Activated T-helper 1 cell treated with anti-CD3 and anti-CD28 coated beads, Interleukin-12 subunit alpha, Interleukin-12 subunit beta, Interleukin-2, Interleukin-4 antibody, amounts not matched to agents 30 ng/mL and 10 ng/mL and 1 ng/mL, durations not matched to agents 14 hours and 24 hours and 36 hours (primary cell): ENCODE data around the gene ARSB. TPM values are rescaled to one million over a fixed set of nuclear protein-coding genes. Genes with fewer than 3 reads are reported as not detected.

Source experiments
- DNase-seq: peaks from one replicate; pipeline ENCODE4 v3.0.0; 2021; ENCODE audit warnings: low spot score
- H3K27ac Mint-ChIP-seq: one replicate; pipeline ENCODE4 v1.8.0; 2021; ENCODE audit warnings: mild to moderate bottlenecking, mixed read lengths
- H3K27me3 Mint-ChIP-seq: one replicate; pipeline ENCODE4 v1.8.0; 2022; ENCODE audit warnings: mild to moderate bottlenecking, moderate library complexity, mixed read lengths; ENCODE audit not compliant: insufficient read depth
- H3K36me3 Mint-ChIP-seq: one replicate; pipeline ENCODE4 v1.8.0; 2021; ENCODE audit warnings: low read depth, mixed read lengths
- H3K4me1 Mint-ChIP-seq: one replicate; pipeline ENCODE4 v1.8.0; 2021; ENCODE audit warnings: low read depth, mixed read lengths
- H3K4me3 Mint-ChIP-seq: one replicate; pipeline ENCODE4 v1.8.0; 2021; ENCODE audit warnings: mild to moderate bottlenecking, moderate library complexity, mixed read lengths
- H3K9me3 Mint-ChIP-seq: one replicate; pipeline ENCODE4 v1.8.0; 2021; ENCODE audit warnings: mixed read lengths
- intact Hi-C: fragments of 100-400 bp; cut with micrococcal nuclease; formaldehyde crosslinking; loops from one replicate; pipeline ENCODE4 v1.15.1; 2024
- total RNA-seq: library from RNA; stranded (reverse); gene quantifications from 2 replicates; pipeline ENCODE4 v1.2.3, GENCODE V29; 2022

The ARSB gene
- total RNA-seq, 1 donor from 2014 or later: 11.3 TPM

DNA sequence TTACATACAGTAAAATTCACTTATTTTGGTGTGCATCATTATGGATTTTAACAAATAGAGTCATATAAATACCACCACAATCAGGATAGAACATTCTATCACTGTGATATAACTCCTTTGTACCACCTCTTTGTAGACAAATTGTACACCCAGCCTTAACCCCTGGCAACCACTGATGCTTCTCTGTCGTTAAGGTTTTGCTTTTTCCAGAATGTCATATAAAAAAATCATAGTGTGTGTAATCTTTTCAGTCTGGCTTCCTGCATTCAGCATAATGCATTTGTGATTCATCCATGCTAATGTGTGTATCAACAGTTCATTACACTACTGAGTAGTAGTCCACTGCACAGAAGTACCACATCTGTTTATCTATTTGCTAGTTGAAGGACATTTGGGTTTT, 81.2 kb downstream of the ARSB start:
- Mint-ChIP-seq H3K9me3 (no peaks in the 10 kb centered on the region), H3K27me3 (no peaks in the 10 kb centered on the region), H3K27ac (no peak overlapping the region), H3K4me3 (no peak overlapping the region), H3K4me1 (peaks cover 22% of the 10 kb centered on the region), H3K36me3 (no peaks in the 10 kb centered on the region)
- DNase-seq: no peak
- intact Hi-C loops: loop anchor here (5.0 kb wide), 2 partner anchors 48 to 78 kb away; no protein-coding TSS in a partner anchor

GRCh38 chr5:78903353-78903752, 81.8 kb downstream of the ARSB start:
- intact Hi-C loops: loop anchor here (5.0 kb wide), 2 partner anchors 49 to 79 kb away; no protein-coding TSS in a partner anchor
- H3K4me1 Mint-ChIP-seq: peaks cover 21% of the 10 kb centered on the region
- no peaks in the 10 kb centered on the region for H3K27me3 Mint-ChIP-seq

DNA sequence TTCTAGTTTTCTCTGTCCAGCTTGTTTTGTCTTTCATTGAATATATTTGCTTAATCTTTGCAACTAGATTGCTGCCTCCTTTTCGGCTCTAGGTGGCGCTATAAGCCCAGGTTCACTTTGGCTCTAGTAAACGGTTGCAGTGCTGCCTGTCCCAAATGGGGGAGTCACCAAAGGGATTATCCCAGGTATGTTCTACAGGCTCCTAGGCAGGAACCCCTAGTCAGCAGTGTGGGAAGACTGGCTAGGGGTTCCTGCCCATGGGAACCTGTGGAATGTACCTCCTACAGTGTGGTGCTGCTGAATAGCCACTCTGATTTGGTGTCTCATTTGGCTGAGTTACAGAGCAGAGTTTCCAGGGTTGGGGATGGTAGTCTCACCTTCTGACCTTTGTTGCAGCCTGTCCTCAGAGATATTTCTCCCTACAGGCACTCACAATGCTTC, 85.2 kb downstream of the ARSB start:
- Mint-ChIP-seq H3K4me3 (no peak overlapping the region), H3K27ac (no peak overlapping the region), H3K4me1 (no peaks in the 10 kb centered on the region), H3K36me3 (no peaks in the 10 kb centered on the region), H3K27me3 (no peaks in the 10 kb centered on the region), H3K9me3 (no peaks in the 10 kb centered on the region)
- intact Hi-C loops: loop anchor here (1.0 to 5.0 kb wide), 6 partner anchors 52 to 233 kb away; no protein-coding TSS in a partner anchor
- no peak for DNase-seq

More at GRCh38 chr5:78903353-78903752, 81.8 kb downstream of the ARSB start:
- Mint-ChIP-seq H3K36me3 (no peaks in the 10 kb centered on the region), H3K27ac (no peak overlapping the region), H3K9me3 (no peaks in the 10 kb centered on the region), H3K4me3 (no peak overlapping the region)
- no peak for DNase-seq

GRCh38 chr5:78896132-78896531, 89.0 kb downstream of the ARSB start:
- no peak for DNase-seq
- no peak overlapping the region for H3K4me3 Mint-ChIP-seq
- no peaks in the 10 kb centered on the region for H3K9me3 Mint-ChIP-seq
- H3K4me1 Mint-ChIP-seq: peaks cover 9% of the 10 kb centered on the region
- H3K27me3 Mint-ChIP-seq: peaks cover 12% of the 10 kb centered on the region
- no peaks in the 10 kb centered on the region for H3K36me3 Mint-ChIP-seq
- H3K27ac Mint-ChIP-seq: no peak overlapping the region
- intact Hi-C loops: no loop called here

DNA sequence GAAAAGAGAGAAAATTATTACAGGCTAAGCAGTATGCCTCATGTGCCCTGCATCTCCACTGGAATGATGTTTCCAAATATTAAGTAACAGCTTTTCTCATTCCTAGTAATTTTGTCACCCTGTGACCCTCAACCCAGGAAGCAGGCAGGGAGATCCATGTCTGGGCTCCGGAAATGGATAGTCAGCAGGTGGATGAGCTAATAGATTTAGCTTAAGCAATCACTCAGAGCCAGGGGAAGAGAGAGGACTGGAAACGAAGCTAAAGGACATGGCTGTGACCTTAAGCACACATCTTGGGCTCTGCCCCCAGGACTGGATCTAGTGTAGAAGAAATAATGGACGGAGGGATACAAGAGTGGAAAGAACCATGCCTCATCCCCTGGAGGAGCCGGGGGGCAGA, 89.5 kb downstream of the ARSB start:
- Mint-ChIP-seq H3K4me1 (peaks cover 9% of the 10 kb centered on the region), H3K27me3 (peaks cover 12% of the 10 kb centered on the region), H3K36me3 (no peaks in the 10 kb centered on the region), H3K27ac (no peak overlapping the region), H3K4me3 (no peak overlapping the region), H3K9me3 (no peaks in the 10 kb centered on the region)
- intact Hi-C loops: no loop called here
- DNase-seq: no peak

DNA sequence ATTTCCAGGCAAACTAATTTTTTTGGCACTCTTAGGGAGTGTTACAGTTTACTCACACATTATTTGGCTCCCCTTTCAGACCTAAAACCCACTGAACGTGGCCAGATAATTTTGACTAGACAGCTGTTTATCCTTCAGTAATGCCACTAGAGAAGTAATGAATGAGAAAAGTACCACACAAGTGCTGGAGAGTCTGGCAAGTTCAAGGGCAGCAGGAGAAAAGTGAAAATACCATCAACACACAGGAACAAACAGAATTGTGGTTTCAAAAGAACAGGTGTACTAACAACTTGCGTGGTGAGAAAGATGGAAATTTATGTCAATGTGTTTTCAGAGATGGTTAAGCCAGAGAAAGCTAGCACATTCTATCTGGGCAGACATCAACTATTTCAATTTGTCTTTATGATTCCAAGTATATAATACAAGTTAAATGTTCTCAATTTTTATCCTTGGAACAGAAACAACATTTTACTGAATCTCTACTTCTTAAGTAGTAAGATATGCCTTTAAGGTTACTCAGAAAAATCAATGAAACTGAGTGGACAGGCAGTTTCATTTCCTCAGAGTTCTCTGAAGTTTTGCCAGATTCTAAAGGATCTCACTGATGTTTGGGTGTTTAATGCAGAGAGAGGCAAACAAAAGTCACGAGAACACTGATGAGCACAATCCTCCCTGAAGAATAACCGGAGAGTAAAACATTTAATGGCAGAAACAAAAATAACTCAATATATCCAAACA, 91.0 kb downstream of the ARSB start:
- peaks cover 12% of the 10 kb centered on the region for H3K27me3 Mint-ChIP-seq
- no peak overlapping the region for H3K4me3 Mint-ChIP-seq
- no peaks in the 10 kb centered on the region for H3K36me3 Mint-ChIP-seq
- H3K27ac Mint-ChIP-seq: no peak overlapping the region
- DNase-seq: no peak
- intact Hi-C loops: no loop called here
- H3K9me3 Mint-ChIP-seq: no peaks in the 10 kb centered on the region
- H3K4me1 Mint-ChIP-seq: peaks cover 9% of the 10 kb centered on the region

DNA sequence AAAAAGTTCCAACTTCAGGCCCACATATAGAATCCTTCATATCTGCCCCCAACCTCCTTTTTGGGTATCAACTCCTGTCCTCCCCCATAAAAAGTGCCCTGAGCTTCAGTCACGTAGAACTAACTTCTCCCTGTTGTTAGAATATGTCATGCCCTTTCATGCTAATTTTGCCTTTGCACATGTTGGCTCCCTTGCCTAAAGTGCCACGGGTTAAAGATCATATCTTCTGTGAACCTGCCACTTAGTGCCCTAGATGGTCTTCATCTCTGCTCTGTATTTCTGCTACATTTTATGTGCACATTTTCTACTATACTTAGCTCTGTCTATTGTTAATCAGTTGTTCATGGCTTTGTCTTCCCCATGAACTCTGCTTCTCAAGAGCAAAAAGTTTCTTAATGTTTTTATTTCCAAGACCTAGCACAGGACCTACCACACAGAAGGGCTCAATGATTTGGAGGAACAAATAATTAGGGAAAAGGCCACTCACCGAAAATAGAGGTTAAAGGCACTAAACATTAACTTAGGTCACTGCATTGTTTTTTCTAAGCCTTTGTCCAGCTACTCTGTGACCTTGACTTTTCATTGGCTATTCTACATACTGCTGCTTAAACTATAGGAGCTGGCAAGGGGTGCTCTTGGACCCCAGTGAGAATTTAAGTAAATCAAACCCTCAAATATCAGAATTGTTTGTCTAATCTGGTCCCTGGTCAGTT, 94.3 kb downstream of the ARSB start:
- H3K27me3 Mint-ChIP-seq: peaks cover 12% of the 10 kb centered on the region
- peaks cover 2% of the 10 kb centered on the region for H3K36me3 Mint-ChIP-seq
- DNase-seq: no peak
- intact Hi-C loops: no loop called here
- no peak overlapping the region for H3K4me3 Mint-ChIP-seq
- H3K27ac Mint-ChIP-seq: no peak overlapping the region
- no peaks in the 10 kb centered on the region for H3K9me3 Mint-ChIP-seq
- peaks cover 24% of the 10 kb centered on the region for H3K4me1 Mint-ChIP-seq

DNA sequence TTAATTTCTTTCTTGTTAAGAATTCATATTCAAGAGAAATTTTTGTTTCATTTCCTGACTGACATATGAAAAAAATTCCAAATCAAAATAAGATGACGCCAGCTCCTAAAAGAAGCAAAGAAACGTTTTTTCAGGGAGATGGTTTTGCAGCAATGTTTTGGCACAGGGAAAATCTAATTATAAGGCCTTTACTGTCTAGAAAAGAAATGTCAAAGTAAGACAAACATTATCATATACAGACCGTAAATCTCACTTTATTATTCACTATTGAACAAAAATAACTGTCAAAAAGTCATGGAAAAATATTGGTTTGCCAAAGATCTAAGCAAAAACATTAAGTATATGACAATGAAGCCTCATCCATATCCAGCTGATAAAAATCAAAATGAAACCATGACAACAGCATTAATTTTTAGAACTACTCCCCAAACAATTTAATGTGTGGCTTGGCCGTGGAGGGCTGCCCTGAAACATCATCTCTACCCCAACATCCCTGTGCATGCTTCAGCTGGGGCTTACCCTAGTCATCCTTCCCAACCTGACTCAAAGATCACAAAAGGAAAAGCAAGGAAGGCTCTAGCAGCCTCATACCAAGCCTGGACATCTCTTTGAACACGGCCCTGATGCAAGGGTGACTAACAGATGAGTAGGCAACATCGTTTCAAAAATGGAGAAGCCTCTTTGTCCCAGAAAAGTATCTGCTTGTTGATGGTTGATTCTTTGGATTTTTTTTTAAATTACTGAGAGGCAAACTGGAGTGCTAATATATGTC, 95.6 kb downstream of the ARSB start:
- Mint-ChIP-seq H3K4me3 (no peak overlapping the region), H3K4me1 (peaks cover 23% of the 10 kb centered on the region), H3K9me3 (no peaks in the 10 kb centered on the region), H3K36me3 (peaks cover 2% of the 10 kb centered on the region), H3K27me3 (peaks cover 10% of the 10 kb centered on the region), H3K27ac (no peak overlapping the region)
- no peak for DNase-seq
- intact Hi-C loops: loop anchor here (5.0 kb wide), 1 partner anchor 242 kb away; the partner anchor contains the start of gene LHFPL2

GRCh38 chr5:78888580-78889368, 96.3 kb downstream of the ARSB start:
- Mint-ChIP-seq H3K4me3 (no peak overlapping the region), H3K27me3 (peaks cover 7% of the 10 kb centered on the region), H3K36me3 (peaks cover 2% of the 10 kb centered on the region), H3K27ac (no peak overlapping the region), H3K9me3 (no peaks in the 10 kb centered on the region), H3K4me1 (peaks cover 15% of the 10 kb centered on the region)
- no peak for DNase-seq
- intact Hi-C loops: loop anchor here (5.0 kb wide), 1 partner anchor 241 kb away; the partner anchor contains the start of gene LHFPL2

- Mint-ChIP-seq H3K4me1 (peaks cover 15% of the 10 kb centered on the region), H3K36me3 (peaks cover 2% of the 10 kb centered on the region), H3K27ac (no peak overlapping the region), H3K9me3 (no peaks in the 10 kb centered on the region), H3K4me3 (no peak overlapping the region), H3K27me3 (peaks cover 4% of the 10 kb centered on the region)
- intact Hi-C loops: loop anchor here (2.0 to 5.0 kb wide), 3 partner anchors 97 to 240 kb away; partner anchors contain the start of genes ARSB and LHFPL2
- no peak for DNase-seq
Measured at GRCh38 chr5:78887384-78888118, 97.6 kb downstream of the ARSB start.

GRCh38 chr5:78886341-78887230, 98.5 kb downstream of the ARSB start:
- intact Hi-C loops: loop anchor here (2.0 to 5.0 kb wide), 3 partner anchors 98 to 239 kb away; partner anchors contain the start of genes ARSB and LHFPL2
- peaks cover 15% of the 10 kb centered on the region for H3K4me1 Mint-ChIP-seq
- H3K27me3 Mint-ChIP-seq: peaks cover 4% of the 10 kb centered on the region
- H3K27ac Mint-ChIP-seq: no peak overlapping the region
- peaks cover 2% of the 10 kb centered on the region for H3K36me3 Mint-ChIP-seq
- H3K9me3 Mint-ChIP-seq: no peaks in the 10 kb centered on the region
- H3K4me3 Mint-ChIP-seq: no peak overlapping the region
- DNase-seq: no peak
